ENCODE data around the gene PHF12.

PHF12 gene

GRCh38 chr17:28864991-28865849, 86.1 kb downstream of the PHF12 start:
- DNase-seq, result no peak

GRCh38 chr17:28863953-28864352, 87.4 kb downstream of the PHF12 start:
- DNase-seq, result no peak

- DNase-seq, result no peak
Measured at GRCh38 chr17:28862561-28862960, 88.8 kb downstream of the PHF12 start.

- no peak for DNase-seq
Measured at GRCh38 chr17:28861393-28862203, 89.7 kb downstream of the PHF12 start.

- DNase-seq, result no peak
Measured at GRCh38 chr17:28860363-28860808, 90.9 kb downstream of the PHF12 start.

- DNase-seq, result no peak
Measured at GRCh38 chr17:28858801-28859355, 92.4 kb downstream of the PHF12 start.

- no peak for DNase-seq
Measured at GRCh38 chr17:28857905-28858800, 93.2 kb downstream of the PHF12 start.

GRCh38 chr17:28856028-28856574, 95.2 kb downstream of the PHF12 start:
- no peak for DNase-seq

- DNase-seq, result no peak
Measured at GRCh38 chr17:28855336-28855679, 96.0 kb downstream of the PHF12 start.
